IMR-90 (cell line): Measurements from ENCODE around the gene NLRP3. TPM values are rescaled to one million over a fixed set of nuclear protein-coding genes. Genes with fewer than 3 reads are reported as not detected.

Experiments used
- ATAC-seq: fragments of 200-7000 bp; cut with Tn5 transposase; 2 replicates; pipeline ENCODE4 v1.9.1; 2020; ENCODE audit warnings: low read depth, mild to moderate bottlenecking, moderate library complexity
- BruUV-seq: library from RNA; stranded (reverse); fragments of 400-500 nt; replicated peaks from 2 replicates; lab custom pipeline; 2021; lab: Mats Ljungman, UMichigan
- CTCF ChIA-PET: fragments of 300-600 bp; formaldehyde crosslinking; extraction: SDS; loops from one replicate; lab custom pipeline; 2021; ENCODE audit warnings: antibody characterized with exemption; lab: Yijun Ruan, JAX
- POLR2A ChIA-PET: fragments of 300-600 bp; sonication (Branson Sonifier 250); formaldehyde crosslinking; loops from one replicate; lab custom pipeline; 2022; ENCODE audit warnings: antibody characterized with exemption; ENCODE audit not compliant: unreplicated experiment; lab: Charles Lee
- DNase-seq: peaks from one replicate; pipeline ENCODE4 v3.0.0; 2013
- H2AFZ ChIP-seq: replicated peaks from 2 replicates; pipeline ENCODE3; 2013; ENCODE audit warnings: low read length, mild to moderate bottlenecking; ENCODE audit not compliant: poor library complexity
- H2AK5ac ChIP-seq: 2 replicates; pipeline ENCODE4 v1.6.1; 2013; ENCODE audit warnings: low read depth, low read length, inconsistent platforms
- H2AK9ac ChIP-seq: replicated peaks from 2 replicates; pipeline ENCODE3; 2013; ENCODE audit warnings: mild to moderate bottlenecking, low read depth, low read length, moderate library complexity; ENCODE audit not compliant: poor library complexity
- H2BK120ac ChIP-seq: 2 replicates; pipeline ENCODE4 v1.6.1; 2013; ENCODE audit warnings: low read depth, low read length, inconsistent platforms
- H2BK15ac ChIP-seq: 3 replicates; pipeline ENCODE4 v1.6.1; 2013; ENCODE audit warnings: low read depth, low read length, inconsistent platforms
- H2BK20ac ChIP-seq: 2 replicates; pipeline ENCODE4 v1.6.1; 2013; ENCODE audit warnings: low read depth, mild to moderate bottlenecking, inconsistent platforms, low read length, moderate library complexity
- H2BK5ac ChIP-seq: 2 replicates; pipeline ENCODE4 v1.6.1; 2013; ENCODE audit warnings: mild to moderate bottlenecking, low read depth, low read length, inconsistent platforms; ENCODE audit not compliant: poor library complexity, severe bottlenecking
- H3K14ac ChIP-seq: replicated peaks from 2 replicates; pipeline ENCODE4 v1.6.1; 2013; ENCODE audit warnings: low read depth, low read length, inconsistent platforms
- H3K18ac ChIP-seq: 2 replicates; pipeline ENCODE4 v1.6.1; 2013; ENCODE audit warnings: low read depth, low read length, control low read depth
- H3K23ac ChIP-seq: 2 replicates; pipeline ENCODE4 v1.6.1; 2013; ENCODE audit warnings: low read depth, low read length, inconsistent platforms
- H3K27ac ChIP-seq: 2 replicates; pipeline ENCODE4 v1.5.1; 2013; ENCODE audit warnings: mild to moderate bottlenecking, control low read depth, low read length; ENCODE audit not compliant: insufficient read depth
- H3K27me3 ChIP-seq: 2 replicates; pipeline ENCODE4 v1.6.1; 2013; ENCODE audit warnings: low read length; ENCODE audit not compliant: control insufficient read depth, insufficient read depth
- H3K36me3 ChIP-seq: 2 replicates; pipeline ENCODE4 v1.6.1; 2013; ENCODE audit warnings: low read length, mixed read lengths; ENCODE audit not compliant: control insufficient read depth, insufficient read depth
- H3K4ac ChIP-seq: 2 replicates; pipeline ENCODE4 v1.6.1; 2013; ENCODE audit warnings: low read depth, low read length, inconsistent platforms
- H3K4me1 ChIP-seq: 2 replicates; pipeline ENCODE4 v1.6.1; 2013; ENCODE audit warnings: low read length, mixed read lengths; ENCODE audit not compliant: control insufficient read depth, insufficient read depth
- H3K4me2 ChIP-seq: 2 replicates; pipeline ENCODE4 v1.6.1; 2013; ENCODE audit warnings: low read depth, mild to moderate bottlenecking, control low read depth, low read length, moderate library complexity
- H3K4me3 ChIP-seq: 2 replicates; pipeline ENCODE4 v1.5.1; 2013; ENCODE audit warnings: low read depth, mild to moderate bottlenecking, control low read depth, low read length, moderate library complexity; ENCODE audit not compliant: insufficient read depth
- H3K56ac ChIP-seq: 2 replicates; pipeline ENCODE4 v1.6.1; 2013; ENCODE audit warnings: low read length, inconsistent platforms; ENCODE audit not compliant: insufficient read depth; ENCODE audit errors: extremely low read depth
- H3K79me1 ChIP-seq, 2 experiments: 2 replicates each; pipeline ENCODE4 v1.6.1; 2013; ENCODE audit warnings: low read length in 2 of 2, inconsistent platforms in 1 of 2, low read depth in 1 of 2
- H3K9ac ChIP-seq: 2 replicates; pipeline ENCODE4 v1.6.1; 2013; ENCODE audit warnings: low read depth, low read length, control low read depth
- H3K9me1 ChIP-seq: 2 replicates; pipeline ENCODE4 v1.6.1; 2013; ENCODE audit warnings: low read length, inconsistent platforms; ENCODE audit not compliant: insufficient read depth
- H3K9me3 ChIP-seq: 2 replicates; pipeline ENCODE4 v1.6.1; 2013; ENCODE audit warnings: low read length; ENCODE audit not compliant: control insufficient read depth, insufficient read depth
- H4K20me1 ChIP-seq: 2 replicates; pipeline ENCODE4 v1.6.1; 2013; ENCODE audit warnings: low read length, inconsistent platforms; ENCODE audit not compliant: insufficient read depth
- H4K5ac ChIP-seq: 2 replicates; pipeline ENCODE4 v1.6.1; 2013; ENCODE audit warnings: mild to moderate bottlenecking, low read depth, low read length, control low read depth
- H4K8ac ChIP-seq, 2 experiments: 2 replicates each; pipeline ENCODE4 v1.6.1; 2013; ENCODE audit warnings: low read depth in 2 of 2, low read length in 2 of 2, control low read depth in 1 of 2, inconsistent platforms in 1 of 2
- H4K91ac ChIP-seq: 2 replicates; pipeline ENCODE4 v1.6.1; 2013; ENCODE audit warnings: low read depth, low read length, inconsistent platforms; ENCODE audit not compliant: insufficient read depth
- BHLHE40 ChIP-seq: fragments of 150-350 bp; IDR thresholded peaks from 2 replicates; pipeline ENCODE4 v1.6.1; 2016; ENCODE audit warnings: mild to moderate bottlenecking, low read depth, low read length
- CEBPB ChIP-seq: IDR thresholded peaks from 2 replicates; pipeline ENCODE4 v1.6.1; 2012; ENCODE audit warnings: low read depth, low read length, improper control_type of control experiment
- CHD1 ChIP-seq: IDR thresholded peaks from 2 replicates; pipeline ENCODE4 v1.6.1; 2012; ENCODE audit warnings: low read depth, low read length, improper control_type of control experiment
- FOS ChIP-seq: fragments of 150-350 bp; IDR thresholded peaks from 2 replicates; pipeline ENCODE4 v1.6.1; 2016; ENCODE audit warnings: low read depth, low read length
- MAFK ChIP-seq: IDR thresholded peaks from 2 replicates; pipeline ENCODE4 v1.6.1; 2012; ENCODE audit warnings: low read depth, low read length, improper control_type of control experiment
- MXI1 ChIP-seq: IDR thresholded peaks from 2 replicates; pipeline ENCODE4 v1.6.1; 2012; ENCODE audit warnings: low read depth, mild to moderate bottlenecking, low read length, moderate library complexity, borderline replicate concordance
- NFE2L2 ChIP-seq: fragments of 150-350 bp; IDR thresholded peaks from 2 replicates; pipeline ENCODE4 v1.6.1; 2016; ENCODE audit warnings: low read depth, mild to moderate bottlenecking, low read length
- POLR2A ChIP-seq: IDR thresholded peaks from 2 replicates; pipeline ENCODE4 v1.6.1; 2012; ENCODE audit warnings: mild to moderate bottlenecking, low read depth, low read length
- RAD21 ChIP-seq: IDR thresholded peaks from 2 replicates; pipeline ENCODE4 v1.6.1; 2012; ENCODE audit warnings: low read length, improper control_type of control experiment
- RCOR1 ChIP-seq: IDR thresholded peaks from 2 replicates; pipeline ENCODE4 v1.6.1; 2012; ENCODE audit warnings: mild to moderate bottlenecking, low read length, improper control_type of control experiment; ENCODE audit not compliant: insufficient replicate concordance
- RFX5 ChIP-seq: IDR thresholded peaks from 2 replicates; pipeline ENCODE4 v1.8.0; 2012; ENCODE audit warnings: low read depth, mild to moderate bottlenecking, low read length, moderate library complexity
- SMC3 ChIP-seq: fragments of 150-350 bp; IDR thresholded peaks from 2 replicates; pipeline ENCODE4 v1.6.1; 2016; ENCODE audit warnings: low read depth, mild to moderate bottlenecking, antibody characterized with exemption, low read length, moderate library complexity
- WGBS, 2 experiments: methylation state at CpG; one replicate each; pipeline versions ENCODE4 v1.1.5 to v1.1.7; 2013; ENCODE audit warnings: missing lambda C conversion rate in 2 of 2; ENCODE audit not compliant: insufficient read length in 1 of 2; ENCODE audit errors: extremely low coverage in 2 of 2; 5-methylcytosine and 5-hydroxymethylcytosine counted together
- dilution Hi-C: fragments of 300-500 bp; cut with HindIII; formaldehyde crosslinking; loops from one replicate; pipeline ENCODE4 v1.14.3; 2018; ENCODE audit warnings: low sequenced_read_pairs; ENCODE audit not compliant: unreplicated experiment
- in situ Hi-C: fragments of 300-500 bp; cut with MboI; formaldehyde crosslinking; loops from 3 replicates; pipeline ENCODE4 v1.14.3; 2019; ENCODE audit warnings: low sequenced_read_pairs, inconsistent platforms, mixed read lengths
- intact Hi-C: fragments of 100-400 bp; cut with micrococcal nuclease; formaldehyde crosslinking; loops from 2 replicates; pipeline ENCODE4 v1.10.0; 2022
- polyA plus RNA-seq, 3 experiments: library from polyadenylated mRNA; depleted of rRNA; stranded (reverse); fragments of >200 nt; gene quantifications; 2 replicates each; pipeline ENCODE4 v1.2.3, GENCODE V29; 2012; ENCODE audit warnings: low replicate concordance in 1 of 3
- total RNA-seq: library from RNA; depleted of rRNA; stranded (reverse); fragments of >200 nt; gene quantifications from 2 replicates; pipeline ENCODE4 v1.2.3, GENCODE V29; 2012
- TF ChIP-seq, protein P1 (sequence below): fragments of 150-350 bp; IDR thresholded peaks from 2 replicates; pipeline ENCODE4 v1.6.1; 2016; ENCODE audit warnings: low read depth, mild to moderate bottlenecking, low read length, moderate library complexity, borderline replicate concordance
- TF ChIP-seq, protein P2 (sequence below): conservative IDR thresholded peaks from 2 replicates; pipeline ENCODE4 v1.5.1; 2012; ENCODE audit warnings: mild to moderate bottlenecking, low read depth, low read length, improper control_type of control experiment
- TF ChIP-seq, protein P3 (sequence below): fragments of 150-350 bp; IDR thresholded peaks from 2 replicates; pipeline ENCODE4 v1.6.1; 2017; ENCODE audit warnings: mild to moderate bottlenecking, antibody characterized with exemption, low read length, low read depth

Gene NLRP3
- total and polyA plus RNA-seq, 2 of the 4 experiments (the other 2 are of a cell fraction) = 0.18 TPM; not detected in 1

DNA sequence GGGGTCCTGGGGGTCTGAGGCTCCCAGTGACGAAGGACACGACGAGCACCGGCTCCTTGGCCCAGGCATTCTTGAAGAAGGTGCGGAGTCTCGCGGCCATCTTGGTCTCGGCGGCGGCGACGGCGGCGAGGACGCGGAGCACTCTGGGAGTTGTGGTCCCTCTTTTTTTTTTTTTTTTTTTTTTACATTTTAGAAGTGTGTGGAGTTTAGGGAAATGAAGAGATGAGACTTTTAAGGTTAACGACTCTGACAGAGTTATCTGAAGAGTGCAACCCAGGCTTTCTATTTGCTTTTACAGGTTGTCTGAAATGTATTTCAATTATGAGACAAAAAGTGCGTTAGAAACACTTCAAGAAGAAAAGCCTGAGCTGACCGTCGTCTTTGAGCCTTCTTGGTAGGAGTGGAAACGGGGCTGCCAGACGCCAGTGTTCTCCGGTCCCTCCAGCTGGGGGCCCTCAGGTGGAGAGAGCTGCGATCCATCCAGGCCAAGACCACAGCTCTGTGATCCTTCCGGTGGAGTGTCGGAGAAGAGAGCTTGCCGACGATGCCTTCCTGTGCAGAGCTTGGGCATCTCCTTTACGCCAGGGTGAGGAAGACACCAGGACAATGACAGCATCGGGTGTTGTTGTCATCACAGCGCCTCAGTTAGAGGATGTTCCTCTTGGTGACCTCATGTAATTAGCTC is 32.3 kb downstream of the NLRP3 start:
- Histone ChIP-seq H3K4me3 (peak overlapping the region; percentile 58), H3K23ac (no peak overlapping the region), H3K4me1 (no peaks in the 10 kb centered on the region), H2AK9ac (no peak overlapping the region), H3K14ac (no peak overlapping the region), H3K79me1 (no peaks in the 10 kb centered on the region), H4K20me1 (no peaks in the 10 kb centered on the region), H3K9ac (peak overlapping the region; percentile 53; the same call in 1 of the 2 replicates), H3K9me3 (no peaks in the 10 kb centered on the region), H2BK15ac (no peak overlapping the region), H4K91ac (peak overlapping the region; percentile 5; the same call in 1 of the 2 replicates), H3K27ac (peak overlapping the region; percentile 73), H3K4me2 (peak overlapping the region; percentile 79), H3K9me1 (no peaks in the 10 kb centered on the region), H4K8ac (peak overlapping the region; percentile 17 to 94; a peak in 3 of 4 replicates), H2BK5ac (no peak overlapping the region), H3K36me3 (no peaks in the 10 kb centered on the region), H3K27me3 (no peaks in the 10 kb centered on the region), H3K4ac (no peak overlapping the region; the same call in 1 of the 2 replicates), H3K56ac (no peak overlapping the region), H3K18ac (peak overlapping the region; percentile 71; the same call in 1 of the 2 replicates), H2AFZ (peak overlapping the region; percentile 91), H2BK20ac (no peak overlapping the region), H4K5ac (peak overlapping the region; percentile 97), H2BK120ac (peak overlapping the region; percentile 44; the same call in 1 of the 2 replicates), H2AK5ac (no peak overlapping the region)
- no CpG with 5 or more reads among the region's 31 CpGs for WGBS, 2 experiments
- intact Hi-C loops (loop anchor here (2.0 kb wide), 1 partner anchor 57 kb away; no protein-coding TSS in a partner anchor), dilution Hi-C loops (no loop called here), in situ Hi-C loops (no loop called here)
- DNase-seq = peak; percentile 31
- POLR2A ChIA-PET = no interaction called here
- ATAC-seq = peak; percentile 96
- CTCF ChIA-PET = interaction anchor here (1.1 kb wide), 1 partner anchor 26 kb away, joined by 5 read pairs; no protein-coding TSS in a partner anchor
- BruUV-seq = no TSS peak
- TF ChIP-seq, protein P1, sequence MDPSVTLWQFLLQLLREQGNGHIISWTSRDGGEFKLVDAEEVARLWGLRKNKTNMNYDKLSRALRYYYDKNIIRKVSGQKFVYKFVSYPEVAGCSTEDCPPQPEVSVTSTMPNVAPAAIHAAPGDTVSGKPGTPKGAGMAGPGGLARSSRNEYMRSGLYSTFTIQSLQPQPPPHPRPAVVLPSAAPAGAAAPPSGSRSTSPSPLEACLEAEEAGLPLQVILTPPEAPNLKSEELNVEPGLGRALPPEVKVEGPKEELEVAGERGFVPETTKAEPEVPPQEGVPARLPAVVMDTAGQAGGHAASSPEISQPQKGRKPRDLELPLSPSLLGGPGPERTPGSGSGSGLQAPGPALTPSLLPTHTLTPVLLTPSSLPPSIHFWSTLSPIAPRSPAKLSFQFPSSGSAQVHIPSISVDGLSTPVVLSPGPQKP = no peak
- TF ChIP-seq SMC3 (no peak), BHLHE40 (no peak), POLR2A (no peak), CEBPB (no peak), CHD1 (no peak), MXI1 (no peak), RFX5 (no peak), FOS (no peak), NFE2L2 (no peak), RCOR1 (no peak), RAD21 (no peak), MAFK (no peak)
- TF ChIP-seq, protein P2, sequence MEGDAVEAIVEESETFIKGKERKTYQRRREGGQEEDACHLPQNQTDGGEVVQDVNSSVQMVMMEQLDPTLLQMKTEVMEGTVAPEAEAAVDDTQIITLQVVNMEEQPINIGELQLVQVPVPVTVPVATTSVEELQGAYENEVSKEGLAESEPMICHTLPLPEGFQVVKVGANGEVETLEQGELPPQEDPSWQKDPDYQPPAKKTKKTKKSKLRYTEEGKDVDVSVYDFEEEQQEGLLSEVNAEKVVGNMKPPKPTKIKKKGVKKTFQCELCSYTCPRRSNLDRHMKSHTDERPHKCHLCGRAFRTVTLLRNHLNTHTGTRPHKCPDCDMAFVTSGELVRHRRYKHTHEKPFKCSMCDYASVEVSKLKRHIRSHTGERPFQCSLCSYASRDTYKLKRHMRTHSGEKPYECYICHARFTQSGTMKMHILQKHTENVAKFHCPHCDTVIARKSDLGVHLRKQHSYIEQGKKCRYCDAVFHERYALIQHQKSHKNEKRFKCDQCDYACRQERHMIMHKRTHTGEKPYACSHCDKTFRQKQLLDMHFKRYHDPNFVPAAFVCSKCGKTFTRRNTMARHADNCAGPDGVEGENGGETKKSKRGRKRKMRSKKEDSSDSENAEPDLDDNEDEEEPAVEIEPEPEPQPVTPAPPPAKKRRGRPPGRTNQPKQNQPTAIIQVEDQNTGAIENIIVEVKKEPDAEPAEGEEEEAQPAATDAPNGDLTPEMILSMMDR = no peak
- TF ChIP-seq, protein P3, sequence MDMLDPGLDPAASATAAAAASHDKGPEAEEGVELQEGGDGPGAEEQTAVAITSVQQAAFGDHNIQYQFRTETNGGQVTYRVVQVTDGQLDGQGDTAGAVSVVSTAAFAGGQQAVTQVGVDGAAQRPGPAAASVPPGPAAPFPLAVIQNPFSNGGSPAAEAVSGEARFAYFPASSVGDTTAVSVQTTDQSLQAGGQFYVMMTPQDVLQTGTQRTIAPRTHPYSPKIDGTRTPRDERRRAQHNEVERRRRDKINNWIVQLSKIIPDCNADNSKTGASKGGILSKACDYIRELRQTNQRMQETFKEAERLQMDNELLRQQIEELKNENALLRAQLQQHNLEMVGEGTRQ = no peak
